ENCODE measurements around the gene TLE4.

The TLE4 gene

GRCh38 chr9:79655551-79655950, 83.8 kb downstream of the TLE4 start:
- no peak overlapping the region for H3K27ac ChIP-seq
- TF ChIP-seq ZFX (IDR thresholded peaks at IDR 0.05) = no peak
- TF ChIP-seq CTCF (conservative IDR thresholded peaks at IDR 0.05) = no peak

DNA sequence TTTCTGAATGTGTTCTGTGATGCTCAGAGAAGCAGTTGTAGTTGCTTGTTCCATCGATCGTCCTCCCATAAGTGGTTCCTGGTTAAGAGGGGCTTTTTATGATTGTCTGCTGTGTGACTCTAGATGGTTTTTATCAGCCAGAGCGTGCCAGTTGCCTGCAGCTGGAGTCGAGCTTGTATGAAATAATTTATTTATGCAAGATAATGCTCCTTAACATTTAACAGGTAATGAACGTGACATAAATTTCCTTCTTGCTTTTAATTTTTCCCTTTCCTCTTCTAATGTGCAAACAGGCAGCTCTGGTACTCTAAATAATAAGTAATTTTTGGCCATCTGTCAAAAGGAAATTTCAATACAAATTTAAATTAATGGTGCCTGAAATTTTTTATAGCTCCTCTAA, 84.4 kb downstream of the TLE4 start:
- TF ChIP-seq CTCF (conservative IDR thresholded peaks at IDR 0.05) (no peak), ZFX (IDR thresholded peaks at IDR 0.05) (no peak)
- no peak overlapping the region for H3K27ac ChIP-seq

DNA sequence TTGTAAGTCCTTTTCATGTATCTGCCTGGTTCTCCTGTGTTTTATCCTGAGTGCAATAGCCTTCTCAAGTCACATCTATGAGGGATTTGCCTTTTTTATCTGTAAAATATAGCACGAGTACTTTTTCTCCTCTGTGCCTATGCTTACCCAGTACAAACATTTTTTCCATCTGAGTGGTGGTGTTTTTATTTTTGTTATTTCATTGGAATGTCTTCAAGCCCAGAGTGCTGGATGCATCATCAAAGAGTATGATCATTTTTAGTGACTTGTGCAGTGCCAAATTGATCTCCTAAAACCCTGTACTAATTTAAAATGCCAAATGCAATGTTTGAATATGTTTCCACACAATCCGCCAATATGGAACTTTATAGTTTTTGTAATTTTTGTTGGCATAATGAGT, 86.1 kb downstream of the TLE4 start:
- TF ChIP-seq ZFX (IDR thresholded peaks at IDR 0.05) (no peak), CTCF (conservative IDR thresholded peaks at IDR 0.05) (no peak)

DNA sequence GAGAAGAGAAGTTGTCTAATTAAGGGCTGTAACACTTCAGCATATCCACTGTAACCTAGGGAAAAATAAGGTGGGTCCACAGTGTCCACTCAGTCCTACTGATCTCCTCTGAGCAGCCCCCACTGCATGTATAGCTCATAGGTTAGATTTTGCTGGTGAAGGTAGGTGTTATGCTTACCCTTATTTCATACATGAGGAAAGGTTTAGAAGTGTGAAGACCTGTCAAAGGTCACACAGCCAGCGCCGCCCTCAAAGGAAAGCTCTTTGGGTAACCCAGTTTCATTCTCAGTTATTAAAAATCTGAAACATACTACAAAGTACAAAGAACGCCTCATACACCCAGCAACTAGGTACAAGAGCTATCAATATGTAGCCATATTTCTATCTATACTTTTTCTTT, 87.2 kb downstream of the TLE4 start:
- TF ChIP-seq ZFX (IDR thresholded peaks at IDR 0.05) (no peak), CTCF (conservative IDR thresholded peaks at IDR 0.05) (no peak)
- no peak overlapping the region for H3K27ac ChIP-seq

More for the DNA sequence above, 86.1 kb downstream of the TLE4 start:
- no peak overlapping the region for H3K27ac ChIP-seq

GRCh38 chr9:79660615-79661014, 88.8 kb downstream of the TLE4 start:
- TF ChIP-seq ZFX (IDR thresholded peaks at IDR 0.05) (no peak), CTCF (conservative IDR thresholded peaks at IDR 0.05) (no peak)
- no peak overlapping the region for H3K27ac ChIP-seq

DNA sequence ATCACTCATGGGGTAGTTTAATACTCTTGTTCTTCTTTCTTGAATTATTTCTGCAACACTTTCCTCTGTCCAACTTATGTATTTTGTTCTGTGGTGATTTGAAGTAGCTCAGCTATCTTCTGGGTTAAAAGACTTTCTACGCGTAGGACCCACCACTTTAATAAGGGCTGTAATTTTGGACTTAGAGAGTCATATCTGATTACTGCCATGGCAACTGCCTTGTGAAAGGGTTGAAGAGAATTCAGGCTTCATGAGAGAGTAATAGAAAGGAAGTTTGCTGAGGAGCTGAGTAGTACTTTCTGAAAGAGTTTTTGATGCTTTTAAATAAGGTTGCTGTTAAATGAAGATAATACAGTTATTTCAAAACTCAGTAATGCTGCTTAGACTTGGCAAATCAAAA, 89.5 kb downstream of the TLE4 start:
- TF ChIP-seq CTCF (conservative IDR thresholded peaks at IDR 0.05) = no peak
- TF ChIP-seq ZFX (IDR thresholded peaks at IDR 0.05) = no peak
- no peak overlapping the region for H3K27ac ChIP-seq

GRCh38 chr9:79661886-79662536, 90.2 kb downstream of the TLE4 start:
- no peak for TF ChIP-seq ZFX (IDR thresholded peaks at IDR 0.05)
- no peak for TF ChIP-seq CTCF (conservative IDR thresholded peaks at IDR 0.05)
- no peak overlapping the region for H3K27ac ChIP-seq

All from C4-2B (cell line).